ENCODE data around the gene BCAR1. TPM values are rescaled to one million over a fixed set of nuclear protein-coding genes. Genes with fewer than 3 reads are reported as not detected.

BCAR1 gene
- total and polyA plus RNA-seq, 2 of the 13 experiments (the other 11 are each of a cell fraction or from before 2014, with no cell fraction given), result 48.1 to 51.7 TPM

GRCh38 chr16:75244844-75245758, 6.3 kb downstream of the BCAR1 start (continued):
- TF ChIP-seq ZGPAT (CRISPR knock-in tag; IDR thresholded peaks at IDR 0.05) (peak; percentile 99), GMEB1 (CRISPR knock-in tag; IDR thresholded peaks at IDR 0.05; ENCODE audit: borderline replicate concordance) (peak; percentile 70; the same call in 1 of the 2 replicates), MIER3 (CRISPR knock-in tag; IDR thresholded peaks at IDR 0.05; ENCODE audit: borderline replicate concordance) (peak; percentile 98), ZNF83 (CRISPR knock-in tag; IDR thresholded peaks at IDR 0.05; ENCODE audit: borderline replicate concordance) (0 out of 2 replicates have a peak, but pooled peaks have one; percentile 35), ZNF326 (CRISPR knock-in tag; IDR thresholded peaks at IDR 0.05; ENCODE audit: borderline replicate concordance) (peak; percentile 84; the same call in 1 of the 2 replicates), ZNF121 (CRISPR knock-in tag; IDR thresholded peaks at IDR 0.05) (peak; percentile 56; the same call in 1 of the 2 replicates), ZNF253 (CRISPR knock-in tag; IDR thresholded peaks at IDR 0.05; ENCODE audit: borderline replicate concordance) (peak; percentile 87; the same call in 1 of the 2 replicates), ZNF33A (CRISPR knock-in tag; IDR thresholded peaks at IDR 0.05; ENCODE audit: borderline replicate concordance) (peak; percentile 86; the same call in 1 of the 2 replicates), ZNF274 (CRISPR knock-in tag; IDR thresholded peaks at IDR 0.05) (peak; percentile 93), MAFF (IDR thresholded peaks at IDR 0.05; ENCODE audit: low read depth, low read length) (0 out of 2 replicates have a peak, but pooled peaks have one; percentile 15), CENPBD1 (CRISPR knock-in tag; IDR thresholded peaks at IDR 0.05; ENCODE audit: borderline replicate concordance, low read depth) (no peak), THAP11 (CRISPR knock-in tag; IDR thresholded peaks at IDR 0.05) (peak; percentile 84), BATF2 (CRISPR knock-in tag; IDR thresholded peaks at IDR 0.05) (no peak), ZNF280D (CRISPR knock-in tag; IDR thresholded peaks at IDR 0.05) (0 out of 2 replicates have a peak, but pooled peaks have one; percentile 62), ZNF678 (CRISPR knock-in tag; IDR thresholded peaks at IDR 0.05) (no peak; the same call in 1 of the 2 replicates), CBX5 (CRISPR knock-in tag; IDR thresholded peaks at IDR 0.05; ENCODE audit: borderline replicate concordance) (peak; percentile 75; the same call in 1 of the 2 replicates), THAP8 (CRISPR knock-in tag; IDR thresholded peaks at IDR 0.05; ENCODE audit: borderline replicate concordance) (no peak; the same call in 1 of the 2 replicates), NR2F6 (IDR thresholded peaks at IDR 0.05) (peak; percentile 93), NR2F6 (CRISPR knock-in tag; IDR thresholded peaks at IDR 0.05) (peak; percentile 97)

Data from HepG2 (cell line).